RWPE2 (cell line): ENCODE data around the gene PXK.

Source experiments
- ATAC-seq: fragments of 200-7000 bp; cut with Tn5 transposase; 3 replicates; pipeline ENCODE4 v1.9.1; 2021; ENCODE audit warnings: low read depth
- DNase-seq: peaks from one replicate; pipeline ENCODE4 v3.0.0-alpha.2; 2020; ENCODE audit warnings: low spot score
- H3K27ac ChIP-seq: fragments of 450-650 bp; 2 replicates; pipeline ENCODE4 v1.5.1; 2017; ENCODE audit warnings: mild to moderate bottlenecking; ENCODE audit not compliant: poor library complexity, severe bottlenecking
- H3K27me3 ChIP-seq: fragments of 250-450 bp; sonication (Bioruptor Pico); 2 replicates; pipeline ENCODE4 v1.5.1; 2021; ENCODE audit warnings: mild to moderate bottlenecking, moderate library complexity; ENCODE audit not compliant: insufficient read depth, poor library complexity, severe bottlenecking
- H3K36me3 ChIP-seq: fragments of 250-450 bp; sonication (Bioruptor Pico); 2 replicates; pipeline ENCODE4 v1.5.1; 2020; ENCODE audit warnings: low read depth, mild to moderate bottlenecking, moderate library complexity
- H3K4me1 ChIP-seq: fragments of 250-450 bp; sonication (Bioruptor Pico); 2 replicates; pipeline ENCODE4 v1.5.1; 2021; ENCODE audit warnings: mild to moderate bottlenecking, moderate library complexity; ENCODE audit not compliant: insufficient read depth, poor library complexity, severe bottlenecking
- H3K4me3 ChIP-seq: fragments of 250-450 bp; sonication (Bioruptor Pico); 2 replicates; pipeline ENCODE4 v1.5.1; 2021; ENCODE audit warnings: mild to moderate bottlenecking, moderate library complexity; ENCODE audit not compliant: severe bottlenecking
- H3K9me3 ChIP-seq: fragments of 250-450 bp; sonication (Bioruptor Pico); 2 replicates; pipeline ENCODE4 v1.5.1; 2021; ENCODE audit warnings: mild to moderate bottlenecking, moderate library complexity; ENCODE audit not compliant: severe bottlenecking
- TF ChIP-seq, protein P1 (sequence below): fragments of 450-650 bp; IDR thresholded peaks from one replicate; pipeline ENCODE4 v1.5.1; 2017; ENCODE audit warnings: mild to moderate bottlenecking, moderate library complexity; ENCODE audit not compliant: poor library complexity, severe bottlenecking

PXK gene

GRCh38 chr3:58424613-58425012 is 91.9 kb downstream of the PXK start:
- H3K27me3 ChIP-seq, result no peaks in the 10 kb centered on the region
- H3K36me3 ChIP-seq, result peaks cover 59% of the 10 kb centered on the region
- no peaks in the 10 kb centered on the region for H3K4me1 ChIP-seq
- H3K4me3 ChIP-seq, result no peak overlapping the region
- DNase-seq, result no peak
- no peak overlapping the region for H3K27ac ChIP-seq
- TF ChIP-seq, protein P1, sequence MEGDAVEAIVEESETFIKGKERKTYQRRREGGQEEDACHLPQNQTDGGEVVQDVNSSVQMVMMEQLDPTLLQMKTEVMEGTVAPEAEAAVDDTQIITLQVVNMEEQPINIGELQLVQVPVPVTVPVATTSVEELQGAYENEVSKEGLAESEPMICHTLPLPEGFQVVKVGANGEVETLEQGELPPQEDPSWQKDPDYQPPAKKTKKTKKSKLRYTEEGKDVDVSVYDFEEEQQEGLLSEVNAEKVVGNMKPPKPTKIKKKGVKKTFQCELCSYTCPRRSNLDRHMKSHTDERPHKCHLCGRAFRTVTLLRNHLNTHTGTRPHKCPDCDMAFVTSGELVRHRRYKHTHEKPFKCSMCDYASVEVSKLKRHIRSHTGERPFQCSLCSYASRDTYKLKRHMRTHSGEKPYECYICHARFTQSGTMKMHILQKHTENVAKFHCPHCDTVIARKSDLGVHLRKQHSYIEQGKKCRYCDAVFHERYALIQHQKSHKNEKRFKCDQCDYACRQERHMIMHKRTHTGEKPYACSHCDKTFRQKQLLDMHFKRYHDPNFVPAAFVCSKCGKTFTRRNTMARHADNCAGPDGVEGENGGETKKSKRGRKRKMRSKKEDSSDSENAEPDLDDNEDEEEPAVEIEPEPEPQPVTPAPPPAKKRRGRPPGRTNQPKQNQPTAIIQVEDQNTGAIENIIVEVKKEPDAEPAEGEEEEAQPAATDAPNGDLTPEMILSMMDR, result no peak
- ATAC-seq, result no peak
- H3K9me3 ChIP-seq, result no peaks in the 10 kb centered on the region

- TF ChIP-seq, protein P1, result no peak
- H3K36me3 ChIP-seq, result peaks cover 66% of the 10 kb centered on the region
Measured at GRCh38 chr3:58425782-58426181, 93.1 kb downstream of the PXK start.

GRCh38 chr3:58427661-58428361 is 95.1 kb downstream of the PXK start:
- Histone ChIP-seq H3K4me1 (peaks cover 2% of the 10 kb centered on the region), H3K27me3 (no peaks in the 10 kb centered on the region), H3K4me3 (no peak overlapping the region), H3K36me3 (peaks cover 82% of the 10 kb centered on the region), H3K27ac (no peak overlapping the region), H3K9me3 (no peaks in the 10 kb centered on the region)
- TF ChIP-seq, protein P1, result no peak
- no peak for ATAC-seq
- DNase-seq, result no peak

More at GRCh38 chr3:58425782-58426181, 93.1 kb downstream of the PXK start:
- H3K9me3 ChIP-seq, result no peaks in the 10 kb centered on the region
- no peaks in the 10 kb centered on the region for H3K4me1 ChIP-seq
- no peak overlapping the region for H3K27ac ChIP-seq
- DNase-seq, result no peak
- ATAC-seq, result no peak
- no peak overlapping the region for H3K4me3 ChIP-seq
- no peaks in the 10 kb centered on the region for H3K27me3 ChIP-seq

DNA sequence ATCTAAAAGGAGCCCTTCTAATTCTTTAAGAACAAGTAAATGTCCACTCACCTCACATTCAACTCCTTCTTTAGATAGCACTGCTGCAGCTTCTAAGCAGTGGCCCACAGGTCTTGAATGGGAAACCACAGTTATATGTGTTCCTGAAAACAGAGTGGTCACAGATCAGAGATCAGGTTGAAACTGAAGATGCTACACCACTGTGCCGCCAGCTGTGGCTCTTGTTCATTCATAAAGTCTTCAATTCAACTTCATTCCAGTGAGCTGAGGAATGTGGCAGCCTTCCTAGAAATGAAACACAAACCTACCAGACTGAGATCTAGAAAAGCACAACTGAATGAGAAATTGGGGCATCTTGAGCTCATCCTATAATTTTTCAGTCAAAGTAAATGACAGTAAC is 97.0 kb downstream of the PXK start:
- Histone ChIP-seq H3K27ac (no peak overlapping the region), H3K4me3 (no peak overlapping the region), H3K9me3 (no peaks in the 10 kb centered on the region), H3K4me1 (peaks cover 11% of the 10 kb centered on the region), H3K36me3 (peaks cover 77% of the 10 kb centered on the region), H3K27me3 (no peaks in the 10 kb centered on the region)
- TF ChIP-seq, protein P1, result no peak
- ATAC-seq (no peak), DNase-seq (no peak)

- Histone ChIP-seq H3K4me1 (peaks cover 17% of the 10 kb centered on the region), H3K9me3 (no peaks in the 10 kb centered on the region), H3K36me3 (peaks cover 45% of the 10 kb centered on the region), H3K27ac (peak overlapping the region; percentile 54), H3K4me3 (peak overlapping the region; percentile 98), H3K27me3 (no peaks in the 10 kb centered on the region)
- DNase-seq, result no peak
- TF ChIP-seq, protein P1, result no peak
- ATAC-seq, result no peak
Measured at GRCh38 chr3:58432905-58433304, 100.2 kb downstream of the PXK start.
